Activated CD8-positive, alpha-beta T cell treated with anti-CD3 and anti-CD28 coated beads for 36 hours (primary cell): ENCODE results near the gene CAPN12. TPM values are rescaled to one million over a fixed set of nuclear protein-coding genes. Genes with fewer than 3 reads are reported as not detected.
"Not testable (repeated sequence)": the region's sequence is repeated elsewhere in the genome, so short reads cannot be mapped to it uniquely, and the experiment has no call there.

ENCODE experiments used
- ATAC-seq: fragments of 200-7000 bp; cut with Tn5 transposase; one replicate; pipeline ENCODE4 v1.10.0; 2021; ENCODE audit warnings: mild to moderate bottlenecking, moderate library complexity
- CTCF ChIA-PET: fragments of 350-600 bp; sonication (Branson Sonifier 250); formaldehyde crosslinking; loops from one replicate; lab custom pipeline; 2021; ENCODE audit warnings: antibody characterized with exemption; lab: Charles Lee
- POLR2A ChIA-PET: fragments of 350-600 bp; sonication (Branson Sonifier 250); formaldehyde crosslinking; loops from one replicate; lab custom pipeline; 2021; ENCODE audit warnings: antibody characterized with exemption; lab: Charles Lee
- DNase-seq: peaks from one replicate; pipeline ENCODE4 v3.0.0-alpha.2; 2020
- H3K27ac Mint-ChIP-seq: one replicate; pipeline ENCODE4 v1.8.0; 2021; ENCODE audit warnings: mild to moderate bottlenecking, mixed read lengths
- H3K27me3 Mint-ChIP-seq: one replicate; pipeline ENCODE4 v1.8.0; 2021; ENCODE audit warnings: mixed read lengths
- H3K36me3 Mint-ChIP-seq: one replicate; pipeline ENCODE4 v1.8.0; 2021; ENCODE audit warnings: low read depth, mixed read lengths
- H3K4me1 Mint-ChIP-seq: one replicate; pipeline ENCODE4 v1.8.0; 2021; ENCODE audit warnings: low read depth, mixed read lengths
- H3K4me3 Mint-ChIP-seq: one replicate; pipeline ENCODE4 v1.8.0; 2021; ENCODE audit warnings: mild to moderate bottlenecking, moderate library complexity, mixed read lengths
- H3K9me3 Mint-ChIP-seq: one replicate; pipeline ENCODE4 v1.8.0; 2021; ENCODE audit warnings: mixed read lengths
- intact Hi-C: fragments of 100-400 bp; cut with micrococcal nuclease; formaldehyde crosslinking; loops from one replicate; pipeline ENCODE4 v1.10.0; 2022
- total RNA-seq, 2 experiments: library from RNA; stranded (reverse); gene quantifications; one replicate each; pipeline ENCODE4 v1.2.3, GENCODE V29; 2021
- TF ChIP-seq, protein P1 (sequence below): fragments of 200-600 bp; IDR thresholded peaks from one replicate; pipeline ENCODE4 v1.8.0; 2022; ENCODE audit warnings: antibody characterized with exemption, mild to moderate bottlenecking

Gene CAPN12
- total RNA-seq, 2 experiments from 2014 or later, result 19.6 to 22.7 TPM

GRCh38 chr19:38770228-38770948 lies 26.1 kb upstream of the CAPN12 start:
- intact Hi-C loops, H3K9me3 Mint-ChIP-seq, H3K27me3 Mint-ChIP-seq, H3K4me1 Mint-ChIP-seq, DNase-seq, POLR2A ChIA-PET, H3K27ac Mint-ChIP-seq, H3K36me3 Mint-ChIP-seq: not testable (repeated sequence)
- CTCF ChIA-PET, result interaction anchor here (0.8 to 1.7 kb wide), 8 partner anchors 9 to 182 kb away, joined by 3 to 16 read pairs (median 4); partner anchors contain the start of gene CAPN12
- peak; percentile 6 for ATAC-seq
- peak overlapping the region; percentile 29 for H3K4me3 Mint-ChIP-seq

DNA sequence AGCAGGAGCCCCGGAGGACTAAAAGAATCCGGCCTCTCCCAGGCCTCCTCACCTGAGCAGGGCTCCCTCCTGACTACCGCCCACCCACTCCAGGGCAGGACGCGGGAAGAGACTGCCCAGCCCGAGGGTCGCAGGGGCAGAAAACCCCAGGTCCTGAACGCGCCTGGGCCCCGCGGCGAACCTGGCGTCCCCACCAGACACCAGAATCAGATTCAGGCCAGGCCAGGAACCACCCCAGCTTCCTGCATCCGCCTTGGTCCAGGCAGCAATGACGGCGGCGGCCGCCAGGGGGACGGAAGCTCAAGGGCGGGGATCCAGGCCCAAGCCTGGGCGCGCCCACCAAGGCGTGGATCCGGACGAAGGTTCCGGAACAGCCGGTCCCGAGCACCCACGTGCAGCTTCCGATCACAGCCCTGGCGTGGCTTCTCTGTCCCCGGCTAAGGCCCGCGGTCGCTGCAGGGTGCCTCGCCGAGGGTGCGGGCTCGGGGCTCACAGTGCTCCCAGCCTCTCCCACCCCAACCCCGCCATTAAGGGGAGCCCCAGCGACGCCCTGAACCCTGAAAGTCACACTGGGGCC lies 25.4 kb upstream of the CAPN12 start:
- H3K4me1 Mint-ChIP-seq, result peaks cover 5% of the 10 kb centered on the region
- TF ChIP-seq, protein P1, sequence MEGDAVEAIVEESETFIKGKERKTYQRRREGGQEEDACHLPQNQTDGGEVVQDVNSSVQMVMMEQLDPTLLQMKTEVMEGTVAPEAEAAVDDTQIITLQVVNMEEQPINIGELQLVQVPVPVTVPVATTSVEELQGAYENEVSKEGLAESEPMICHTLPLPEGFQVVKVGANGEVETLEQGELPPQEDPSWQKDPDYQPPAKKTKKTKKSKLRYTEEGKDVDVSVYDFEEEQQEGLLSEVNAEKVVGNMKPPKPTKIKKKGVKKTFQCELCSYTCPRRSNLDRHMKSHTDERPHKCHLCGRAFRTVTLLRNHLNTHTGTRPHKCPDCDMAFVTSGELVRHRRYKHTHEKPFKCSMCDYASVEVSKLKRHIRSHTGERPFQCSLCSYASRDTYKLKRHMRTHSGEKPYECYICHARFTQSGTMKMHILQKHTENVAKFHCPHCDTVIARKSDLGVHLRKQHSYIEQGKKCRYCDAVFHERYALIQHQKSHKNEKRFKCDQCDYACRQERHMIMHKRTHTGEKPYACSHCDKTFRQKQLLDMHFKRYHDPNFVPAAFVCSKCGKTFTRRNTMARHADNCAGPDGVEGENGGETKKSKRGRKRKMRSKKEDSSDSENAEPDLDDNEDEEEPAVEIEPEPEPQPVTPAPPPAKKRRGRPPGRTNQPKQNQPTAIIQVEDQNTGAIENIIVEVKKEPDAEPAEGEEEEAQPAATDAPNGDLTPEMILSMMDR, result peak; percentile 78
- peak overlapping the region; percentile 32 for H3K4me3 Mint-ChIP-seq
- H3K36me3 Mint-ChIP-seq, result no peaks in the 10 kb centered on the region
- POLR2A ChIA-PET, result interaction anchor here (0.7 to 1.1 kb wide), 4 partner anchors 17 to 183 kb away, joined by 3 to 5 read pairs (median 3); partner anchors contain the start of gene ECH1
- CTCF ChIA-PET, result interaction anchor here (0.6 to 1.7 kb wide), 14 partner anchors 9 to 367 kb away, joined by 3 to 16 read pairs (median 4); partner anchors contain the start of genes CAPN12 and FAM98C
- peak; percentile 90 for DNase-seq
- peak; percentile 85 for ATAC-seq
- H3K27me3 Mint-ChIP-seq, result no peaks in the 10 kb centered on the region
- no peaks in the 10 kb centered on the region for H3K9me3 Mint-ChIP-seq
- intact Hi-C loops, result no loop called here
- H3K27ac Mint-ChIP-seq, result no peak overlapping the region

DNA sequence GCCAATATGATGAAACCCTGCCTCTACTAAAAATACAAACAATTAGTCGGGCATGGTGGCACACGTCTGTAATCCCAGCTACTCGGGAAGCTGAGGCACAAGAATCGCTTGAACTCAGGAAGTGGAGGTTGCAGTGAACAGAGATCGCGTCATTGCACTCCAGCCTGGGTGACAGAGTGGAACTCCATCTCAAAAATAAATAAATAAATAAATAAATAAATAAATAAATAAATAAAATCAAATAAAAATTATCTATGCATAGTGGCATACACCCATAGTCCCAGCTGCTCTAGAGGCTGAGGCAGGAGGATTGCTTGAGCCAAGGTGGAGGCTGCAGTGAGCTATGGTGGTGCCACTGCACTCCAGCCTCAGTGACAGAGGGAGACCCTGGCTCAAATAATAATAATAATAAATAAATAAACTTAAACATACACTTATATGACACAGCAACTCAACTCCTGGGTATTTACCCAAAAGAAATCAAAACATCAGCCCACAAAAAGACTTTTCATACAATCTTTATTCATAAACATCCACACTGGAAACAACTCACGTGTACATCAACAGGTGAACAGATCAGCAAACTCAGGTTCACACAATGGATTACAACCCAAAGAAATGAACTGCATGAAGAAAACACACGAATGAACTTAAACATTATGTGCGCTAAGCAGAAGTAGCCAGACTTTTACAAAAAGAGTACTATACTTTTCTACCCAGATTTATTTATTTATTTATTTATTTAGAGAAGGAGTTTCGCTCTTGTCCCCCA lies 22.2 kb upstream of the CAPN12 start:
- H3K4me1 Mint-ChIP-seq, result peaks cover 5% of the 10 kb centered on the region
- no peaks in the 10 kb centered on the region for H3K27me3 Mint-ChIP-seq
- no peak for ATAC-seq
- H3K4me3 Mint-ChIP-seq, result no peak overlapping the region
- intact Hi-C loops, result no loop called here
- TF ChIP-seq, protein P1, result no peak
- ChIA-PET POLR2A (no interaction called here), CTCF (no interaction called here)
- DNase-seq, result no peak
- no peaks in the 10 kb centered on the region for H3K36me3 Mint-ChIP-seq
- no peak overlapping the region for H3K27ac Mint-ChIP-seq
- H3K9me3 Mint-ChIP-seq, result no peaks in the 10 kb centered on the region

- H3K36me3 Mint-ChIP-seq, result no peaks in the 10 kb centered on the region
- H3K4me1 Mint-ChIP-seq, result peaks cover 5% of the 10 kb centered on the region
- intact Hi-C loops, result no loop called here
- H3K27me3 Mint-ChIP-seq, result no peaks in the 10 kb centered on the region
- ATAC-seq (no peak), DNase-seq (no peak)
- TF ChIP-seq, protein P1, result no peak
- ChIA-PET POLR2A (no interaction called here), CTCF (no interaction called here)
- H3K27ac Mint-ChIP-seq, result no peak overlapping the region
- no peaks in the 10 kb centered on the region for H3K9me3 Mint-ChIP-seq
- no peak overlapping the region for H3K4me3 Mint-ChIP-seq
Measured at GRCh38 chr19:38765214-38765613, 20.9 kb upstream of the CAPN12 start.

DNA sequence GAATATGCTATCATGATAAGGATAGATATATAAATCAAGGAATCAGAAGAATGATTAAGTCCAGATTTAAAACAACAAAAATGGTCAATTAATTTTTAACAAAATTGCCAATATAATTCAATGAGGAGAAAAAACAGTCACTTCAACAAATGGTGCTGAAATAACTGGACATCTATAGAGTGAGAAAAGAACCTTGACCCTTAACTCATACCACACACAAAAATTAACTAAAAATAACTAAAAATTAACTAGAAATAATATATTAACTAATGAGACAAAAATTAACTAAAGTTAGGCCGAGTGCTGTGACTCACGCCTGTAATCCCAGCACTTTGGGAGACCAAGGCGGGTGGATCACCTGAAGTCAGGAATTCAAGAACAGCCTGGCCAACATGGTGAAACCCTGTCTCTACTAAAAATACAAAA lies 19.5 kb upstream of the CAPN12 start:
- H3K27ac Mint-ChIP-seq, result no peak overlapping the region
- ATAC-seq (no peak), DNase-seq (no peak)
- intact Hi-C loops, result no loop called here
- no peaks in the 10 kb centered on the region for H3K27me3 Mint-ChIP-seq
- no peaks in the 10 kb centered on the region for H3K9me3 Mint-ChIP-seq
- no peak overlapping the region for H3K4me3 Mint-ChIP-seq
- TF ChIP-seq, protein P1, result no peak
- ChIA-PET CTCF (no interaction called here), POLR2A (no interaction called here)
- H3K36me3 Mint-ChIP-seq, result no peaks in the 10 kb centered on the region
- H3K4me1 Mint-ChIP-seq, result no peaks in the 10 kb centered on the region

GRCh38 chr19:38761884-38762389 lies 17.7 kb upstream of the CAPN12 start:
- CTCF ChIA-PET, result interaction anchor here (0.6 to 2.3 kb wide), 2 partner anchors 8 to 73 kb away, joined by 3 to 16 read pairs; no protein-coding TSS in a partner anchor
- DNase-seq, H3K4me1 Mint-ChIP-seq, POLR2A ChIA-PET, H3K27ac Mint-ChIP-seq, H3K27me3 Mint-ChIP-seq, H3K9me3 Mint-ChIP-seq, ATAC-seq, H3K4me3 Mint-ChIP-seq, intact Hi-C loops, H3K36me3 Mint-ChIP-seq: not testable (repeated sequence)

DNA sequence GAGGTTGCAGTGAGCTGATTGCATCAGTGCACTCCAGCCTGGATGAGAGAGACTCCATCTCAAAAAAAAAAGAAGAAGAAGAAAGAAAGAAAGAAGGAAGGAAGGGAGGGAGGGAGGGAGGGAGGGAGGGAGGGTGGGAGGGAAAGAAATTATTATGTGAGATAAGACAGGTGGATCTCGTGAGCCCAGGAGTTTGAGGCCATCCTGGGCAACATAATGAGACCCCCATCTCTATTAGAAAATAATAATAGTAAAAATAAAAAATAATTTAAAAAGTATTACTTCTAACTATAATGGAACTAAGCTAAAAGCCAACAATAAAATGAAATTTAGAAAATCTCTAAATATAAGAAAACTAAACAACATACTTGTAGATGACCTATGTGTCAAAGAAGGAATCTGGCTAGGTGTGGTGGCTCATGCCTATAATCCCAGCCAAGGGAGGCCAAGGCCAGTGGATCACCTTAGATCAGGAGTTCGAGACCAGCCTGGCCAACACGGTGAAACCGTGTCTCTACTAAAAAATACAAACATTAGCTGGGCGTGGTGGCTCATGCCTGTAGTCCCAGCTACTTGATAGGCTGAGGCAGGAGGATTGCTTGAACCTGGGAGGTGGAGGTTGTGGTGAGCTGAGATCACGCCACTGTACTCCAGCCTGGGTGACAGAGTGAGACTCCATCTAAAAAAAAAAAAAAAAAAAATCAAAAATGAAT lies 16.7 kb upstream of the CAPN12 start:
- CTCF ChIA-PET, result interaction anchor here (0.6 to 2.3 kb wide), 4 partner anchors 8 to 169 kb away, joined by 3 to 16 read pairs (median 3); partner anchors contain the start of genes MRPS12 and SARS2
- intact Hi-C loops, H3K4me1 Mint-ChIP-seq, H3K27ac Mint-ChIP-seq, ATAC-seq, H3K4me3 Mint-ChIP-seq, H3K27me3 Mint-ChIP-seq, DNase-seq, H3K36me3 Mint-ChIP-seq, H3K9me3 Mint-ChIP-seq: not testable (repeated sequence)
- POLR2A ChIA-PET, result interaction anchor here (0.6 kb wide), 1 partner anchor 183 kb away, joined by 3 read pairs; no protein-coding TSS in a partner anchor
